Peyer's patch (tissue), 4 donors: ENCODE results near the gene ODC1. TPM values are rescaled to one million over a fixed set of nuclear protein-coding genes. Genes with fewer than 3 reads are reported as not detected.
A peak's percentile ranks its signal among the peaks of the same experiment; 100 is the strongest.

ENCODE experiments used
- DNase-seq, 3 donors: peaks; one replicate each; pipeline ENCODE4 v3.0.0-alpha.2; 2017 to 2019
- H3K27ac ChIP-seq, 4 donors: fragments of 200-600 bp; sonication (generic); one replicate each; pipeline ENCODE4 v1.5.1; 2016 to 2019
- H3K27me3 ChIP-seq, 2 donors: fragments of 200-600 bp; sonication (generic); one replicate each; pipeline ENCODE4 v1.5.1; 2019
- H3K36me3 ChIP-seq, 3 donors: fragments of 200-600 bp; sonication (generic); one replicate each; pipeline ENCODE4 v1.5.1; 2016 to 2019
- H3K4me1 ChIP-seq, 4 donors: fragments of 200-600 bp; sonication (generic); one replicate each; pipeline ENCODE4 v1.5.1; 2016 to 2019
- H3K4me3 ChIP-seq, 4 donors: fragments of 200-600 bp; sonication (generic); 1 replicate in 3 of 4; 2 replicates in 1 of 4; pipeline ENCODE4 v1.5.1; 2016 to 2019; ENCODE audit warnings: mild to moderate bottlenecking in 1 of 4
- H3K9me3 ChIP-seq, 4 donors: fragments of 200-600 bp; sonication (generic); one replicate each; pipeline ENCODE4 v1.5.1; 2016 to 2019; ENCODE audit warnings: mild to moderate bottlenecking in 1 of 4
- POLR2A ChIP-seq, 2 donors: fragments of 450-650 bp; IDR thresholded peaks; one replicate each; pipeline ENCODE4 v1.5.1; 2017; ENCODE audit warnings: antibody characterized with exemption in 2 of 2, mild to moderate bottlenecking in 2 of 2, moderate library complexity in 2 of 2
- total RNA-seq, 4 donors: library from RNA; depleted of rRNA; stranded (reverse); fragments of >200 nt; gene quantifications; one replicate each; pipeline ENCODE4 v1.1.0, GENCODE V29; 2016
- TF ChIP-seq, protein P1 (sequence below), 6 experiments: fragments of 450-650 bp in 4 of 6; fragments of 200-600 bp in 2 of 6; sonication (generic) in 1 of 6; IDR thresholded peaks; one replicate each; pipeline ENCODE4 v1.5.1; 2017 to 2019; ENCODE audit warnings: antibody characterized with exemption in 6 of 6, mild to moderate bottlenecking in 3 of 6, moderate library complexity in 1 of 6

Gene ODC1
- total RNA-seq, 4 donors from 2014 or later: 31.5 to 91.6 (median 55.6) TPM

DNA sequence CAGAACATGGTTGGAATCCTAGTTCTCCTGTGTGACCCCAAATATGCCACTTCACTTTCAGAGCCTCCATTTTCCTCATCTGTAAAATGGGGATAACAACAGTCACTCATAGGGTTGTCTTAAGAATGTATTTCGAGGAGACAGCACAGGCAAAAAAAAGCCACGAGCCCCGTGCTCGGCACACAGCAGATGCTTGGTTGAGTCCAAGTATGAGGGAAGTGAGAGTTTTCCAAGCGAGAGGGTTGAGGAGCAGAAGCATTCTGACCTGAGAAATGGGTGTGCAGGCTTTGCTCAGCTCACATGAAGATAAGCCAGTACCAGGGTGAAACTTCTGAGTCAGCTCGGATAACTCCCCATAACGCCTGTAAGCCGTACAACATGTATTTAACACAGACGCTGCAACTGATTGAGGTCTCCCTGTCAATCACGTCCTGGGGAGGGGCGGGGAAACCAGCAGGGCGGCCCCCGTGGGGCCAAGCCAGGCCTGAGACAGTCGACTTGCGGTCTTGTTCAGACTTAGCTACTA, 23.0 kb upstream of the ODC1 start:
- no peaks in the 10 kb centered on the region for H3K9me3 ChIP-seq
- no peaks in the 10 kb centered on the region for H3K4me1 ChIP-seq
- H3K27ac ChIP-seq: no peak overlapping the region
- TF ChIP-seq, protein P1, sequence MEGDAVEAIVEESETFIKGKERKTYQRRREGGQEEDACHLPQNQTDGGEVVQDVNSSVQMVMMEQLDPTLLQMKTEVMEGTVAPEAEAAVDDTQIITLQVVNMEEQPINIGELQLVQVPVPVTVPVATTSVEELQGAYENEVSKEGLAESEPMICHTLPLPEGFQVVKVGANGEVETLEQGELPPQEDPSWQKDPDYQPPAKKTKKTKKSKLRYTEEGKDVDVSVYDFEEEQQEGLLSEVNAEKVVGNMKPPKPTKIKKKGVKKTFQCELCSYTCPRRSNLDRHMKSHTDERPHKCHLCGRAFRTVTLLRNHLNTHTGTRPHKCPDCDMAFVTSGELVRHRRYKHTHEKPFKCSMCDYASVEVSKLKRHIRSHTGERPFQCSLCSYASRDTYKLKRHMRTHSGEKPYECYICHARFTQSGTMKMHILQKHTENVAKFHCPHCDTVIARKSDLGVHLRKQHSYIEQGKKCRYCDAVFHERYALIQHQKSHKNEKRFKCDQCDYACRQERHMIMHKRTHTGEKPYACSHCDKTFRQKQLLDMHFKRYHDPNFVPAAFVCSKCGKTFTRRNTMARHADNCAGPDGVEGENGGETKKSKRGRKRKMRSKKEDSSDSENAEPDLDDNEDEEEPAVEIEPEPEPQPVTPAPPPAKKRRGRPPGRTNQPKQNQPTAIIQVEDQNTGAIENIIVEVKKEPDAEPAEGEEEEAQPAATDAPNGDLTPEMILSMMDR (IDR thresholded peaks at IDR 0.05): no peak
- no peak for TF ChIP-seq POLR2A (IDR thresholded peaks at IDR 0.05)
- H3K27me3 ChIP-seq: no peaks in the 10 kb centered on the region
- H3K36me3 ChIP-seq: no peaks in the 10 kb centered on the region
- peak in 1 of 3 donors; percentile 26 for DNase-seq
- H3K4me3 ChIP-seq: no peak overlapping the region

DNA sequence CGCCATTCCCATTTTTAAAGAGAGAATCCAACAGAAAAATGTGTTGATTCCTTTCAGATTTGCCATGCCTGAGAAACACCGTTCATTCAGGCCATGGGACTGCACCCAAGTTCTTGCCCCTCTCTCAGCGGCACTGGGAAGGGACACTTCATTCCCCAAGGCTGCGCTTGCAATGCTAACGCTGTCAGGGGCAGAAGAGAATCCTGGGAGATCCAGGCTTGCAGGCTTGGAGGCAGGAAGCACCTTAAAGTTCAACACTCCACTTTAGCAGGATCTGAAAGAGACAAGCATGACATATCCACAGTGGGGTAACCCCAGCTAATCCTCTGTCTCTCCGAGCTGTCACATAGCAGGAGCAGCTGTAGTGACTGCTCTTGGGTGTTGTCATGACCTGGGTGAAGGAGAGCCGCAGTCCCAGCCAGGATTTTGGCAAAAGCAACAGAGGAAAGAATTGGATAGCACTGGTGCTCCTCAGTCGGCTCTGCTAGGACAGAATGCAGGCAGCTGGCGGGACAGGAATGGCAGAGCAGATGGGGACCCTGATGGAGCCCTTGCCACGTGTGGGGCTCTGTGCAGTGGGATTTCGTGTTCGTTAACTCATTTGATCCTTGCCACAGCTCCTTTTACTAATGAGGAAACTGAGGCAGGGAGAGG, 22.0 kb upstream of the ODC1 start:
- Histone ChIP-seq H3K36me3 (no peaks in the 10 kb centered on the region), H3K27me3 (no peaks in the 10 kb centered on the region), H3K4me3 (no peak overlapping the region), H3K9me3 (no peaks in the 10 kb centered on the region), H3K27ac (no peak overlapping the region), H3K4me1 (no peaks in the 10 kb centered on the region)
- TF ChIP-seq POLR2A (IDR thresholded peaks at IDR 0.05): no peak
- TF ChIP-seq, protein P1 (IDR thresholded peaks at IDR 0.05): no peak
- peak in 1 of 3 donors; percentile 9 for DNase-seq

DNA sequence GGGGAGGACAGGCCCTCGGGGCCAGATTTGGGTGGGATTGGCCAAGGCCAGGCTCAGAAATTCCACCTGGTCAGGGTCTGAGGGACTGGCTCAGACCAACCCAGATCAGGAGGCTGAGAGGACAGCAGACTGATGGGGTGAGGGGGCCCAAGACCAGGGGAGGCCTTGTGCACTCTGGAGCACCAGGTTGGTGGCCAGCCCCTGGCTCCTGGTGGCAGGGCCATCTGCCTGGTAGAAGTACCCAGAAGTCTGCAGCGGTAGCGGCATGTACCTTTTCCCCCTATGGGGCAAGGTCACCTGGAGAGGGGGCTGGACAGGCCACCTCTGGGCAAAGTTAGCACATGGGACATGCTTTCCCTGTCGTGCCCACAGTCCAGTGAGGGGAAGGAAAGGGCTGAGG, 21.2 kb upstream of the ODC1 start:
- DNase-seq: peak in 1 of 3 donors; percentile 30
- Histone ChIP-seq H3K4me1 (no peaks in the 10 kb centered on the region), H3K36me3 (no peaks in the 10 kb centered on the region), H3K27ac (no peak overlapping the region), H3K4me3 (no peak overlapping the region), H3K9me3 (no peaks in the 10 kb centered on the region), H3K27me3 (no peaks in the 10 kb centered on the region)
- TF ChIP-seq, protein P1 (IDR thresholded peaks at IDR 0.05): no peak
- TF ChIP-seq POLR2A (IDR thresholded peaks at IDR 0.05): no peak

DNA sequence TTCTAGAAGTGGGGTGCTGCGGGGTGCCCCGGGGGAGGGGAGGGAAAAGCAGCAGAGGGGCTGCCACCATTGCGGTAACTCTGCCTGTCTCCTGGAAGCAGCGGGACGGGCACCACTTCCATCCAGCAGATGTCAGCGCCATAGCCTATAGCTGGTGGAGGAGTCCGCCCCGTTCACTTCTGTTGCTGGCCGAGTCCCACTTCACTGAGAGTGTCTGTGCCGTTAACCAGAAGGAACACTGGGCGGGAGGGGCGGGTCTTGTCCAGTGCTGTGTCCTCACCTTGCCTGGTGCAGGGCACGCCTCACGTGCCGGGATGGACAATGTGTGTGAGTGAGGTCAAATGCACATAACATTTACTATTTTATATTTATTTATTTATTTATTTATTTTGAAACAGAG, 19.3 kb upstream of the ODC1 start:
- TF ChIP-seq, protein P1 (IDR thresholded peaks at IDR 0.05): no peak
- no peak for TF ChIP-seq POLR2A (IDR thresholded peaks at IDR 0.05)
- Histone ChIP-seq H3K36me3 (no peaks in the 10 kb centered on the region), H3K4me1 (no peaks in the 10 kb centered on the region), H3K27ac (no peak overlapping the region), H3K27me3 (no peaks in the 10 kb centered on the region), H3K9me3 (no peaks in the 10 kb centered on the region), H3K4me3 (no peak overlapping the region)
- peak in 1 of 3 donors; percentile 31 for DNase-seq

DNA sequence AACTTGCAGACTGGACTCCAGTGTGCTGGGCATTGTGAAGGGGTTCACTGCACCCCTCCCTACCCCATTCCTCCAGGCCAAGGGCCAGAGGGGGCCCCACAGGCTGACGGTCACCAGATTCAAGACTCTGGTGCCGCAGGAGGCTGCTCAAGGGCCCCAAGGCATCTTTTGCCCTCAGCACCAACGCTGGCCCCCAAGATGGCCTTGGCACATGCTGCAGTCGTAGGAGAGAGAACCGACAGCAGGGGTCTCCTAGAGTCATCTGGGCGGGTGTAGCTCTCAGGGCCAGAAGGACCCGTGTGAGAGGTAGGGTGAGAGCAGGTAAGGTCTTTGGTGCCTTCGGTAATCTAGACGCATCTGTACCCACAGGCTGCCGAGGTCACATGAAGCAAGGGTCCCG, 18.7 kb upstream of the ODC1 start:
- no peak for TF ChIP-seq POLR2A (IDR thresholded peaks at IDR 0.05)
- TF ChIP-seq, protein P1 (IDR thresholded peaks at IDR 0.05): no peak
- peak in 1 of 3 donors; percentile 25 for DNase-seq
- Histone ChIP-seq H3K27me3 (no peaks in the 10 kb centered on the region), H3K36me3 (no peaks in the 10 kb centered on the region), H3K4me3 (no peak overlapping the region), H3K9me3 (no peaks in the 10 kb centered on the region), H3K27ac (no peak overlapping the region), H3K4me1 (no peaks in the 10 kb centered on the region)
